Measurements from ENCODE around the gene MUSTN1. TPM values are rescaled to one million over a fixed set of nuclear protein-coding genes. Genes with fewer than 3 reads are reported as not detected.
A peak's percentile ranks its signal among the peaks of the same experiment; 100 is the strongest.

The MUSTN1 gene
- total and polyA plus RNA-seq, 11 donors: 13.5 to 207 (median 32.4) TPM

DNA sequence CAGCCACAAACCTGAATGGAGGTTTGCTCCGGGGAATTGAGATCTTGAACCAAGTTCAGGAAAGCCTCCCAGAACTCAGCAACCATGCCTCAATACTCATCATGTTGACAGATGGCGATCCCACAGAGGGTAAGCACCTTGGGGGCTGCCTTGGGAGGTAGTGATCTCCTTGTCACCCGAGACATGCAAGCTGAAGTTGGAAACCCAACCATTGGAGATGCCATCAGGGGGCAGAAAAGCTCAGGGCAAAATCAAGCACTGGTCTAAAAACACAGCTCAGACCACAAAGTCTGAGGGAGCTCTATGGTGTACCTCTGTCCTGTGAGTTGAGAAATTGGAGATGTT is 51.6 kb downstream of the MUSTN1 start:
- intact Hi-C loops (cut with DNase I): no loop called here
- no peak overlapping the region for H3K4me3 ChIP-seq
- WGBS, 4 donors: 76 to 87% (median 83%) methylated on average over 3 of the region's 3 CpGs

More for the DNA sequence above, 51.6 kb downstream of the MUSTN1 start:
- H3K4me1 ChIP-seq: peaks cover 0 to 8% (median 0%) of the 10 kb centered on the region in 12 donors
- TF ChIP-seq, protein P1, sequence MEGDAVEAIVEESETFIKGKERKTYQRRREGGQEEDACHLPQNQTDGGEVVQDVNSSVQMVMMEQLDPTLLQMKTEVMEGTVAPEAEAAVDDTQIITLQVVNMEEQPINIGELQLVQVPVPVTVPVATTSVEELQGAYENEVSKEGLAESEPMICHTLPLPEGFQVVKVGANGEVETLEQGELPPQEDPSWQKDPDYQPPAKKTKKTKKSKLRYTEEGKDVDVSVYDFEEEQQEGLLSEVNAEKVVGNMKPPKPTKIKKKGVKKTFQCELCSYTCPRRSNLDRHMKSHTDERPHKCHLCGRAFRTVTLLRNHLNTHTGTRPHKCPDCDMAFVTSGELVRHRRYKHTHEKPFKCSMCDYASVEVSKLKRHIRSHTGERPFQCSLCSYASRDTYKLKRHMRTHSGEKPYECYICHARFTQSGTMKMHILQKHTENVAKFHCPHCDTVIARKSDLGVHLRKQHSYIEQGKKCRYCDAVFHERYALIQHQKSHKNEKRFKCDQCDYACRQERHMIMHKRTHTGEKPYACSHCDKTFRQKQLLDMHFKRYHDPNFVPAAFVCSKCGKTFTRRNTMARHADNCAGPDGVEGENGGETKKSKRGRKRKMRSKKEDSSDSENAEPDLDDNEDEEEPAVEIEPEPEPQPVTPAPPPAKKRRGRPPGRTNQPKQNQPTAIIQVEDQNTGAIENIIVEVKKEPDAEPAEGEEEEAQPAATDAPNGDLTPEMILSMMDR (IDR thresholded peaks at IDR 0.05): peak in 1 of 12 donors; percentile 10
- no peak for TF ChIP-seq POLR2A (IDR thresholded peaks at IDR 0.05)
- peaks cover 0 to 2% (median 0%) of the 10 kb centered on the region in 9 donors for H3K27me3 ChIP-seq
- H3K9me3 ChIP-seq: no peaks in the 10 kb centered on the region
- no peak overlapping the region for H3K27ac ChIP-seq
- no peaks in the 10 kb centered on the region for H3K36me3 ChIP-seq
- DNase-seq: no peak
- no peak for ATAC-seq

Small RNAs within 50 kb of the gene (microRNA-seq; reads per million reads assigned to microRNA genes)
- 0 reads per million in 4 donors for gene MIR8064

Other genes with a start within 250 kb of the MUSTN1 start
- gene PBRM1, start 149.1 kb downstream of the MUSTN1 start, total RNA-seq: 10 to 100 TPM; 33.8 to 61.7 (median 49.5) TPM
- gene PBRM1, start 149.1 kb downstream of the MUSTN1 start, polyA plus RNA-seq: 10 to 100 TPM in 1 of 2 donors, 1 to 10 TPM in 1; 8.5 to 17.6 TPM
- gene GNL3, start 149.0 kb downstream of the MUSTN1 start, total RNA-seq: 10 to 100 TPM; 23.6 to 47.4 (median 29.4) TPM
- 10 to 100 TPM; 25.4 to 85.3 TPM for gene GNL3, start 149.0 kb downstream of the MUSTN1 start, polyA plus RNA-seq
- gene GLT8D1, start 129.2 kb downstream of the MUSTN1 start, total RNA-seq: 10 to 100 TPM; 22.6 to 38.7 (median 28.3) TPM
- gene GLT8D1, start 129.2 kb downstream of the MUSTN1 start, polyA plus RNA-seq: 10 to 100 TPM; 21.7 to 39.0 TPM
- gene SPCS1, start 128.9 kb downstream of the MUSTN1 start, total RNA-seq: 100 to 1,000 TPM in 2 of 9 donors, 10 to 100 TPM in 7; 72.4 to 176 (median 80.2) TPM
- gene SPCS1, start 128.9 kb downstream of the MUSTN1 start, polyA plus RNA-seq: 100 to 1,000 TPM in 1 of 2 donors, 10 to 100 TPM in 1; 48.6 to 161 TPM
- 10 to 100 TPM; 13.1 to 21.5 (median 15.2) TPM for gene NEK4, start 64.1 kb downstream of the MUSTN1 start, total RNA-seq
- gene NEK4, start 64.1 kb downstream of the MUSTN1 start, polyA plus RNA-seq: 10 to 100 TPM in 1 of 2 donors, 1 to 10 TPM in 1; 2.7 to 11.0 TPM
- under 1 TPM in 2 of 9 donors, not detected in 7; 0.21 to 0.23 TPM for gene ITIH1, start 57.4 kb downstream of the MUSTN1 start, total RNA-seq
- gene ITIH1, start 57.4 kb downstream of the MUSTN1 start, polyA plus RNA-seq: under 1 TPM in 1 of 2 donors, not detected in 1; 0.04 TPM
- 1 to 10 TPM in 1 of 9 donors, under 1 TPM in 8; 0.13 to 1.6 (median 0.65) TPM for gene ITIH3, start 40.2 kb downstream of the MUSTN1 start, total RNA-seq
- under 1 TPM; 0.19 to 0.76 TPM for gene ITIH3, start 40.2 kb downstream of the MUSTN1 start, polyA plus RNA-seq
- gene ITIH4, start 4.3 kb downstream of the MUSTN1 start, total RNA-seq: 10 to 100 TPM in 1 of 9 donors, 1 to 10 TPM in 8; 1.4 to 11.2 (median 4.3) TPM
- 1 to 10 TPM in 1 of 2 donors, under 1 TPM in 1; 0.76 to 4.1 TPM for gene ITIH4, start 4.3 kb downstream of the MUSTN1 start, polyA plus RNA-seq
- gene STIMATE, start 62.5 kb upstream of the MUSTN1 start, total RNA-seq: 10 to 100 TPM in 4 of 9 donors, 1 to 10 TPM in 5; 4.4 to 17.1 (median 10.0) TPM
- gene STIMATE, start 62.5 kb upstream of the MUSTN1 start, polyA plus RNA-seq: 1 to 10 TPM; 3.4 to 4.5 TPM
- gene SFMBT1, start 211.1 kb upstream of the MUSTN1 start, total RNA-seq: 10 to 100 TPM; 13.7 to 18.8 (median 15.5) TPM
- 1 to 10 TPM; 3.4 to 9.6 TPM for gene SFMBT1, start 211.1 kb upstream of the MUSTN1 start, polyA plus RNA-seq